ENCODE measurements around the gene ADAMTS6.
A peak's percentile ranks its signal among the peaks of the same experiment; 100 is the strongest.

ADAMTS6 gene

DNA sequence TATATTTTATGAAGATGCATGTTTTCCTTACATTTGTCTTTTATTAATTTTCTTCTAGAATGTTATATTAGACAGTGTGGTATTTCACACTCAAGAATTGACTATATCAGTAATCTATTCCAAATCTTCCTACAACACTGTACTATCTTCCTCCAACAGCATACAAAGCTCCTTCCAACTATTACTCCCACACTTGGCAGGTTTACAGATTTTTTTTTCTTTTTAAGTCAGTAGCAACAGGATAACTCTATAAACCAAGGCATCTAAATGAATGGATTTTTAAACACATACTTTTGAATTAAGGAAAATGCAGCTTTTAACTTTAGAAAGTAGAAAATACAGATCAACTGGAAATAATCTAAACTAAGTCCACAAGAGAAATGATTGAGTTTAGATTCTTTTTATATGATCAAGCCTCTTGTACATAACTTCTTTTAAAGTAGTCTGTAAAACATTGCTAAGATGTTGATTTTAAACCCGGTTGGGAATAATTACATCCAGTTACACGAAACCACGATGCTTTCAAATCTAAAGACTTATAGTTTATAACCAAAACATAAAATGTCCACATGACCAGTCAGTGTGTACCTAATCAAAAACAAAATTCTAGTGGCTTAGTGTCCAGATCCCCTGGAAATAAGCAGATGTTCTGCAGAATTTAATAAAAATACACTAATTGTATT lies 281.6 kb downstream of the ADAMTS6 start:
- TF ChIP-seq, protein P1, sequence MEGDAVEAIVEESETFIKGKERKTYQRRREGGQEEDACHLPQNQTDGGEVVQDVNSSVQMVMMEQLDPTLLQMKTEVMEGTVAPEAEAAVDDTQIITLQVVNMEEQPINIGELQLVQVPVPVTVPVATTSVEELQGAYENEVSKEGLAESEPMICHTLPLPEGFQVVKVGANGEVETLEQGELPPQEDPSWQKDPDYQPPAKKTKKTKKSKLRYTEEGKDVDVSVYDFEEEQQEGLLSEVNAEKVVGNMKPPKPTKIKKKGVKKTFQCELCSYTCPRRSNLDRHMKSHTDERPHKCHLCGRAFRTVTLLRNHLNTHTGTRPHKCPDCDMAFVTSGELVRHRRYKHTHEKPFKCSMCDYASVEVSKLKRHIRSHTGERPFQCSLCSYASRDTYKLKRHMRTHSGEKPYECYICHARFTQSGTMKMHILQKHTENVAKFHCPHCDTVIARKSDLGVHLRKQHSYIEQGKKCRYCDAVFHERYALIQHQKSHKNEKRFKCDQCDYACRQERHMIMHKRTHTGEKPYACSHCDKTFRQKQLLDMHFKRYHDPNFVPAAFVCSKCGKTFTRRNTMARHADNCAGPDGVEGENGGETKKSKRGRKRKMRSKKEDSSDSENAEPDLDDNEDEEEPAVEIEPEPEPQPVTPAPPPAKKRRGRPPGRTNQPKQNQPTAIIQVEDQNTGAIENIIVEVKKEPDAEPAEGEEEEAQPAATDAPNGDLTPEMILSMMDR (IDR thresholded peaks at IDR 0.05; ENCODE audit: low read depth, low read length, missing control alignments) = no peak
- H3K27ac ChIP-seq = peak overlapping the region; percentile 98
- in situ Hi-C loops (cut with HindIII; ENCODE audit: low pct_ligation_motif_present, low sequenced_read_pairs) = no loop called here

DNA sequence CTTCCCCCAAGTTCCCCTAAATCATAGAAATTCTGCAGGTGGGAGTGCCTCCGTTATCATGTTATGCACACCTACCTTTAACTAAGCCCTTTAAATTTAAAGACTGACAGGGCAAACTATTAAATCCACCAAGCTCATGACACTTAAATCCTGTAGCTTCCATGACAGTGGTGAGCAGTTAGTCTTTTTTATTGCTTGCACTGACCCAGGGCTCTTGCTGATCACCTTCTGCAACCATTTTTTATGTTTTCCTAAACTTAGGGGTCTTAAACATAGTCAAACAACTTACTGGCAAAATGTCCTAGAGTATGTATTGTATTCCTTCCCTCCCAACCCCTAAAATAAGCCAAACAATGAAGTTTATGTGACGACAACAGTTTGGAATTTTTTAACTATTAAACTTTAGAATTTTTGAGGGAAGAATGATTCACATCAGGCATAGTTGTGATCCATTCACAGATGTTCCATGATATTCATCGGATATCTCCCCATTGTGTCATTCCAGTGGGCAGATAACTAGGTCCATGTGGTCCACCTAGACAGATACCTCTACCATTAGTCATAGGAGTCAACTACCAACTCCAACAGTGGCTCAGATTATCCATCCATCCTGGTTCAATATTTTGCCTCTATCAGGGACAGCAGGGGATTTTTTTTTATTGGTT lies 283.1 kb downstream of the ADAMTS6 start:
- Histone ChIP-seq H3K27ac (peak overlapping the region; percentile 98), H3K27me3 (replicated peaks) (no peaks in the 10 kb centered on the region), H3K4me3 (ENCODE audit: low read depth, low read length) (no peak overlapping the region), H3K36me3 (replicated peaks) (peaks cover 11% of the 10 kb centered on the region)
- TF ChIP-seq, protein P1 (IDR thresholded peaks at IDR 0.05; ENCODE audit: low read depth, low read length, missing control alignments) = no peak
- in situ Hi-C loops (cut with HindIII; ENCODE audit: low pct_ligation_motif_present, low sequenced_read_pairs) = no loop called here
- peak; percentile 98 for DNase-seq

More for the DNA sequence above, 281.6 kb downstream of the ADAMTS6 start:
- DNase-seq = no peak
- H3K36me3 ChIP-seq (replicated peaks) = peaks cover 11% of the 10 kb centered on the region
- H3K4me3 ChIP-seq (ENCODE audit: low read depth, low read length) = no peak overlapping the region
- H3K27me3 ChIP-seq (replicated peaks) = no peaks in the 10 kb centered on the region

DNA sequence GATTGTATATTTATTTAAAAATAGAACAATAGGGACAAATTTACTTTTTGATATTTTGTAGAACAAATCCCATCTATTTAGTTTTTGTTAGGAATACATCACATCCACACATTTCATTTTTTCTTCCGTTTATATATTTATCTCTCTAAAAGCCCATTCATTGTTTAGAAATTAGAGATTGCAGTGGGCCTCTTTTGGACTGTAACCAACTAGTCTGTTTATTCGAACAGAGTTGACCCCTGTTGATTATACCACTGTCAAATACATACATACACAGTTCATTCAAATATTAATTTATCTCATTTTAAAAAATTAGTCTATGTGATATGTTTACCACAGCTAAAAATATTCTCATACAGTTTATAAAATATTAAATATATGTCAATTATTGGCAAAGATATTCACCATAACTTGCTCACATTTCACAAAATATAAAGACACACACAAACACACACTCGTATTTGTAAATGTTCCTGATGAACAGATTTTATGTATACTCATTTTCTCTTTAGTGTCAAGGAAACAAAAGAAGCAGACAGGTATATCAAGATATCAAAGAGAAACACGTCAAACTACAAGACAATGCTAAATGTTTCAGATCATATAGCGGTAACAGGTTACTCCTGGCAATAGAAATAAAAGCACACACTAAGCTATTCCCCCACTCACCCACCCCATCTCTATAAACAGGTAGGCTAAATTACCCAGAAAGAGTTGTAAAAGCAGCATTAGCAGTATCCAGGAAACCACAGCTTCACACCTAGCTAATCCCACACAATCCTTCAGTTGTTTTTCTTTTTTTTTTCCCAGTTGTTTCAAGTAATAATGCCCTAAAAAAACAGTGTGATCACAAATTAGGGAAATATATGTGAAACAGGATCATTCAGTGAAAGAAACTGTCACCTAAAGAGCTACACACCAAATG lies 283.9 kb downstream of the ADAMTS6 start:
- peak overlapping the region; percentile 98 for H3K27ac ChIP-seq

DNA sequence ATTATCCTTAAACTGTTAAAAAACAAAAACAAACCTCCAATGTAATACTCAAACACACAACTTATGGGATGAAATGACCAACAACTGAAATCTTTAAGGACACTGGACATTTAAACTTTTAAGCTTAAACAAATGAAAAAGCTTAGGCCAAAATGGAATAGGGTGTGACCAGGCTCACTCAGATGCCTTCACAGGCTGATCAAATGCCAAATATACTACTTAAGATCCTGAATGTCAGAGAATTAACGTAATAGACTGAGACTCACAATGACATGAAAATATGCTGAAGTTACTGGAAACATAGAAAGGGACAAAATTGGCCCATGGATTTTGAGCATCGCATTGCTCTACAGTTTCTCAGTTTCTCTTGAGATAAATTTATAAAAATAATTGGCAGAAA lies 286.8 kb downstream of the ADAMTS6 start:
- in situ Hi-C loops (cut with HindIII; ENCODE audit: low pct_ligation_motif_present, low sequenced_read_pairs) = no loop called here
- no peak for DNase-seq
- no peak overlapping the region for H3K4me3 ChIP-seq (ENCODE audit: low read depth, low read length)
- H3K36me3 ChIP-seq (replicated peaks) = peaks cover 8% of the 10 kb centered on the region
- no peak overlapping the region for H3K27ac ChIP-seq
- H3K27me3 ChIP-seq (replicated peaks) = no peaks in the 10 kb centered on the region
- TF ChIP-seq, protein P1 (IDR thresholded peaks at IDR 0.05; ENCODE audit: low read depth, low read length, missing control alignments) = no peak

More for the DNA sequence above, 283.9 kb downstream of the ADAMTS6 start:
- in situ Hi-C loops (cut with HindIII; ENCODE audit: low pct_ligation_motif_present, low sequenced_read_pairs) = no loop called here
- H3K4me3 ChIP-seq (ENCODE audit: low read depth, low read length) = no peak overlapping the region
- TF ChIP-seq, protein P1 (IDR thresholded peaks at IDR 0.05; ENCODE audit: low read depth, low read length, missing control alignments) = no peak
- DNase-seq = no peak
- H3K27me3 ChIP-seq (replicated peaks) = no peaks in the 10 kb centered on the region
- H3K36me3 ChIP-seq (replicated peaks) = peaks cover 8% of the 10 kb centered on the region

GRCh38 chr5:65192331-65192730 lies 289.4 kb downstream of the ADAMTS6 start:
- no peak for DNase-seq
- Histone ChIP-seq H3K4me3 (ENCODE audit: low read depth, low read length) (no peak overlapping the region), H3K36me3 (replicated peaks) (peaks cover 8% of the 10 kb centered on the region), H3K27ac (peak overlapping the region; percentile 99), H3K27me3 (replicated peaks) (no peaks in the 10 kb centered on the region)
- TF ChIP-seq, protein P1 (IDR thresholded peaks at IDR 0.05; ENCODE audit: low read depth, low read length, missing control alignments) = no peak
- in situ Hi-C loops (cut with HindIII; ENCODE audit: low pct_ligation_motif_present, low sequenced_read_pairs) = no loop called here

Measured in brain microvascular endothelial cell (primary cell).